ENCODE results near the gene ALK.

Gene ALK

DNA sequence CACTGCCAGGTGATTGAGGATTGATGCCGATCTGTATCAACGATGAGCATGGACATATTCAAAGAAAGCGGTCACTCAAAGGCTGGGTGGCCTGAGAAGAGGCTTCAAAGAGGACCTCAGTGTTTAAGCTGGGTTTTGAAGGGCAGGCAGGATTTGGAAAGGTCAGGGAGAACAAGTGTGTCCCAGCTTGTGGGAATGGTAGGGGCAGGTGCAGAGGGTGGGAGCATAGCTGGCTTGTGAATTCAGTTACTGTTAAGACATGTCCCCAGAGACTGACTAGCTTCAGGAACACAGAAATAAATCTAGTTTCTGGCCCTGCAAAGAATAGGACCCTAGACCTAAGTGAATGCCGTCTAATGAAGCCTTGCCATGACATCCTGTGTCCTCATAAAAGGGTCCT is 442.7 kb downstream of the ALK start:
- Histone ChIP-seq H3K4me2 (ENCODE audit: low read length) (no peak overlapping the region), H3K79me2 (ENCODE audit: low read length) (no peaks in the 10 kb centered on the region)

GRCh38 chr2:29477186-29477585 is 444.2 kb downstream of the ALK start:
- Histone ChIP-seq H4K20me1 (ENCODE audit: insufficient read depth, low read length) (no peaks in the 10 kb centered on the region), H3K4me2 (ENCODE audit: low read length) (no peak overlapping the region)

More for the DNA sequence above, 442.7 kb downstream of the ALK start:
- H3K27ac ChIP-seq (ENCODE audit: low read length), result no peak overlapping the region
- no peaks in the 10 kb centered on the region for H3K4me1 ChIP-seq (ENCODE audit: low read length)
- H2AFZ ChIP-seq (ENCODE audit: low read depth, low read length), result no peak overlapping the region
- no peak overlapping the region for H3K4me3 ChIP-seq (ENCODE audit: low read length)
- H3K36me3 ChIP-seq (replicated peaks; ENCODE audit: low read depth, low read length), result no peaks in the 10 kb centered on the region
- TF ChIP-seq CTCF (IDR thresholded peaks at IDR 0.05; ENCODE audit: low read depth, low read length) (no peak), EZH2phosphoT487 (IDR thresholded peaks at IDR 0.05; ENCODE audit: low read depth) (no peak)
- H3K9ac ChIP-seq (ENCODE audit: low read length), result no peak overlapping the region
- H4K20me1 ChIP-seq (ENCODE audit: insufficient read depth, low read length), result no peaks in the 10 kb centered on the region
- H3K9me3 ChIP-seq (ENCODE audit: insufficient read depth, low read length), result no peaks in the 10 kb centered on the region
- H3K27me3 ChIP-seq (ENCODE audit: low read depth, low read length), result peaks cover 10% of the 10 kb centered on the region

DNA sequence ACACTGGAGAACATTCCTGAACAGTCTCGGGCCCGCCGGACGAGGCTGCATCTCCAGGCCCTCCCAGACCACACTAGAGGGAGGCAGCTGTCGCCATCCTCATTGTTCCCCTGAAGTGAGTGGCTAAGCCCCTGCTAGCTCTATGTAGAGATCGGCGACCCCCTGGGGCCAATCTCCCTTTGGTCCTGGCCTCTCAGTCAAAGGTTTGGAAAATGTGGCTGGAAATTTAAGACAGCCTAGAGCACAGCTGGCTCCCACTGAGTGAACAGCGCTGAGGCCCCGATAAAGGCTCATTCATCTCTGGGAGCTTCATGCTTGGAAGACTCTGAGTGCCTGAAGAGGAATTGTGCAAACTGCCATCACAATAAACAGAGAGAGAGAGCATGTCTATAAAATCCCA is 445.9 kb downstream of the ALK start:
- Histone ChIP-seq H3K4me3 (ENCODE audit: low read length) (no peak overlapping the region), H3K9me3 (ENCODE audit: insufficient read depth, low read length) (no peaks in the 10 kb centered on the region), H3K79me2 (ENCODE audit: low read length) (no peaks in the 10 kb centered on the region), H3K4me2 (ENCODE audit: low read length) (no peak overlapping the region), H3K36me3 (replicated peaks; ENCODE audit: low read depth, low read length) (no peaks in the 10 kb centered on the region), H3K9ac (ENCODE audit: low read length) (no peak overlapping the region), H3K27ac (ENCODE audit: low read length) (no peak overlapping the region), H3K4me1 (ENCODE audit: low read length) (no peaks in the 10 kb centered on the region), H4K20me1 (ENCODE audit: insufficient read depth, low read length) (no peaks in the 10 kb centered on the region), H2AFZ (ENCODE audit: low read depth, low read length) (no peak overlapping the region), H3K27me3 (ENCODE audit: low read depth, low read length) (peaks cover 13% of the 10 kb centered on the region)
- no peak for TF ChIP-seq EZH2phosphoT487 (IDR thresholded peaks at IDR 0.05; ENCODE audit: low read depth)
- TF ChIP-seq CTCF (IDR thresholded peaks at IDR 0.05; ENCODE audit: low read depth, low read length), result no peak

More at GRCh38 chr2:29477186-29477585, 444.2 kb downstream of the ALK start:
- no peak overlapping the region for H3K9ac ChIP-seq (ENCODE audit: low read length)
- H3K27ac ChIP-seq (ENCODE audit: low read length), result no peak overlapping the region
- no peaks in the 10 kb centered on the region for H3K4me1 ChIP-seq (ENCODE audit: low read length)
- H3K36me3 ChIP-seq (replicated peaks; ENCODE audit: low read depth, low read length), result no peaks in the 10 kb centered on the region
- H2AFZ ChIP-seq (ENCODE audit: low read depth, low read length), result no peak overlapping the region
- TF ChIP-seq EZH2phosphoT487 (IDR thresholded peaks at IDR 0.05; ENCODE audit: low read depth) (no peak), CTCF (IDR thresholded peaks at IDR 0.05; ENCODE audit: low read depth, low read length) (no peak)
- no peaks in the 10 kb centered on the region for H3K79me2 ChIP-seq (ENCODE audit: low read length)
- no peaks in the 10 kb centered on the region for H3K9me3 ChIP-seq (ENCODE audit: insufficient read depth, low read length)
- H3K27me3 ChIP-seq (ENCODE audit: low read depth, low read length), result peaks cover 12% of the 10 kb centered on the region
- H3K4me3 ChIP-seq (ENCODE audit: low read length), result no peak overlapping the region

- H3K79me2 ChIP-seq (ENCODE audit: low read length), result no peaks in the 10 kb centered on the region
- H3K36me3 ChIP-seq (replicated peaks; ENCODE audit: low read depth, low read length), result no peaks in the 10 kb centered on the region
- TF ChIP-seq CTCF (IDR thresholded peaks at IDR 0.05; ENCODE audit: low read depth, low read length) (no peak), EZH2phosphoT487 (IDR thresholded peaks at IDR 0.05; ENCODE audit: low read depth) (no peak)
- no peak overlapping the region for H3K4me3 ChIP-seq (ENCODE audit: low read length)
- no peaks in the 10 kb centered on the region for H3K9me3 ChIP-seq (ENCODE audit: insufficient read depth, low read length)
- no peak overlapping the region for H3K9ac ChIP-seq (ENCODE audit: low read length)
- H3K27me3 ChIP-seq (ENCODE audit: low read depth, low read length), result peaks cover 3% of the 10 kb centered on the region; the same call in 1 of the 2 replicates
- H2AFZ ChIP-seq (ENCODE audit: low read depth, low read length), result no peak overlapping the region
- no peak overlapping the region for H3K4me2 ChIP-seq (ENCODE audit: low read length)
- H3K27ac ChIP-seq (ENCODE audit: low read length), result no peak overlapping the region
- no peaks in the 10 kb centered on the region for H4K20me1 ChIP-seq (ENCODE audit: insufficient read depth, low read length)
- H3K4me1 ChIP-seq (ENCODE audit: low read length), result no peaks in the 10 kb centered on the region
Observed at GRCh38 chr2:29469961-29470360, 451.4 kb downstream of the ALK start.
